DMS79 (cell line): Measurements from ENCODE around the gene CAPN6.

ENCODE experiments used
- DNase-seq: peaks from one replicate; lab custom pipeline; 2025; lab: John Stamatoyannopoulos, UW

CAPN6 gene

DNA sequence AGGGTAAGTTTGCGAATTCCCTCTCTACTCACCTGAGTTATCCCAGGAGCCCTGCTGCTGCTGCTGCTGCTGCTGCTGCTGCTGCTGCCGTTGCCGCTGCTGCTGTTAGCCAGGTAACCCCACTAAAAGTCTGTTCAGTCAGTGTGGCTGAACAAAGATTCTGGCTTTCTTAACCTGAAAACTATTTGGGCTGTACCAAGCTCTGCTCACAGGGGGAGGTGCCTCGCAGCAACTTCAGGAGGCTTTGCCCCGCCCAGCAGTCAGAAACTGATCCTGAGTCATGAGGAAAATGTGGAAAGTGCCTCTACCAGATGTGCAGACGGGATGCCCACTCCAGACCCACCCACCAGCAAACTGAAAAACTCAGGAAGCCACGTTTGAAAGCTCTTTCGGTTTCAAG, at the start of gene CAPN6:
Gene CAPN6 (minus strand): TSS at position 145 of the 400 bp plus-strand sequence. CDS start 6,547 bp downstream, outside the sequence.
- DNase-seq: no peak

GRCh38 chrX:111319451-111319850, 49.2 kb upstream of the CAPN6 start:
- DNase-seq: no peak

- no peak for DNase-seq
Measured at GRCh38 chrX:111318901-111319300, 48.6 kb upstream of the CAPN6 start.

DNA sequence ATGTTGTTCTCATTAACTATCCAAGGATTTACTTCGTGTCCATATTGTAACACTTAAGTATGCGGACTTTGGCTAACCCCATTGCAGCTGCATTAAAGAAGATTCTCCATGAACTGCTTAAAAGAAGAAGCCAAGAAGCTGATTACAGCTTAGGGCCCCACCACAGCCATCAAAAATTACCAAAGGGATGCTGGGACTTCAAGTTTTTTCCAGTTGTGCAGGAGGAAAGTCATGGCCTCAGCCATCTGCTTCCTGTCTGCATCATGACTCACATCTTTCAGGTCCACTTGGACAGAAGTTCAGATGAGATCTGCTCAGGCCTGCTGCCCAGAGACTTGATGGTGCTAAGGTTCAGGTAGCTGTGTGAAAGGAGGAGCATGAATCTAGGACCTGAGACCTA, 38.8 kb upstream of the CAPN6 start:
- no peak for DNase-seq

- no peak for DNase-seq
Measured at GRCh38 chrX:111308039-111308438, 37.8 kb upstream of the CAPN6 start.

- no peak for DNase-seq
Measured at GRCh38 chrX:111302284-111302683, 32.0 kb upstream of the CAPN6 start.

DNA sequence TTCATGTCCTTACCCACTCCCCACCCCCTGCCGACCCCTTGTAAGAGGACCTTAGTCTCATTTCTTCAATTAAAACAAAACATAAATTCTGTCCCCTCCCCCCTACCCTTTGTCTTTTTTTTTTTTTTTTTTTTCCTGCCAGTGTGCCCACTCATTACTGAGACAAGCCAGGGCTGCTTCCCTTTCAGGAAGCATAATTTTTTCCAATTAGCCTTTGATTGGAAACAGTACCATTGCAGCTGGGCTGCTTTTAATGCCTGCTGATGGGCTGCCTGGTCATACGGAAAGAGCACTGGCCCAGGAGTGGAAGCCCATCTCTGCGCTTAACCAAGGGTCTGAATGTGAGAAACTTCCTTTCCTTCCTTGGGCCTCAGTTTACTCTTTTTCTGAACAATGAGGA, 18.6 kb upstream of the CAPN6 start:
- DNase-seq: no peak

DNA sequence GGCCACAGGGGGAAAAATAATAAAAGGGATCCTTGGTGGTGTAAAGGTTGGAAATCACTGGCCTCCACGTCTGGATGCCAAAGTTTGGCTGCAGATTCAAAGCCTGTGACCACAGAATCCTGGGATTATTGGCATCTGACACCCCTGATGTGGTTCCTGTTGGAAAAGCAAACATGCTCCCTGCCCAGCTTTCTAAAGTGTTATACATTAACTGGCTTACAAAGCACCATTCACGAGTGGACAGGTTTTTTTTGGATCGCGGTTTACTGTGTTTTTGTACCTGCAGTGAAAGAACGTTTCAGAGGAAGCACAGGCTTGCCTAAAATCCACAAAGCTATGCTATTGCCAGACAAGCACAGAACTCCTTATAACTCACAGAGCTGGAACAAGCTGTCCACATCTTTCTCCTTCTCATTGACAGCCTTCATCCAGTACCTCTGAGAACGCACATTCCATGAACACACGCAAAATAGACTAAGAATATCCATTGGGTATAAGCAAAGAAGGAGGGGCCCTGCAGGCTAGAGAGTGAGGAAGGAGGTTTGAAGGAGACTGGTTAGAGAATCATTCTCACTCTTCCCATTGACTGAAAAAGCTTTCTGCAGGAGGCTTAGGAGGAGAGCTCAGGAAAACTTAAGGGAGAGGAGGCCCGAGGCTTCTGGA, 14.5 kb upstream of the CAPN6 start:
- DNase-seq: no peak

- no peak for DNase-seq
Measured at GRCh38 chrX:111283446-111283845, 13.2 kb upstream of the CAPN6 start.

- no peak for DNase-seq
Measured at GRCh38 chrX:111282991-111283390, 12.7 kb upstream of the CAPN6 start.

GRCh38 chrX:111282139-111282538, 11.9 kb upstream of the CAPN6 start:
- DNase-seq: no peak

DNA sequence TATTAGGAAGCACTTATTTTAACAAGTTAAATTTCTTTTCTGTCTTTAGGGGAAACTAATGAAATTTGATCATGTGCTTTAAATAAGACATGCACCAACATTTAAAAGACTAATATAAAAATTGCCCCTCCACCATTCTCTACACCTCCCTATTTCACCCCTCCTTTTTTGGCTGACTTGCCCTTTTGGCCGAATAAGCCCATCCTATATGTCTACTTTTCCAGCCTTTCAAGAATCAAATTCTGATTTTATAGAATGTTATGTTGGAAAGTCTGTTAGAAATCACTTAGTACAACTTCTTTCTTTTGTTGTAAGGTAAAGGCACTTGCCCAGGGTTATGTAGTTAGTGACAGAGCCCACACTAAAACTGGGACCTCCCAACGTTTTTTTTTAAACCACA, 1.8 kb downstream of the CAPN6 start:
- no peak for DNase-seq

GRCh38 chrX:111265486-111265885, 4.8 kb downstream of the CAPN6 start:
- DNase-seq: no peak

GRCh38 chrX:111264385-111264784, 5.9 kb downstream of the CAPN6 start:
- DNase-seq: no peak

DNA sequence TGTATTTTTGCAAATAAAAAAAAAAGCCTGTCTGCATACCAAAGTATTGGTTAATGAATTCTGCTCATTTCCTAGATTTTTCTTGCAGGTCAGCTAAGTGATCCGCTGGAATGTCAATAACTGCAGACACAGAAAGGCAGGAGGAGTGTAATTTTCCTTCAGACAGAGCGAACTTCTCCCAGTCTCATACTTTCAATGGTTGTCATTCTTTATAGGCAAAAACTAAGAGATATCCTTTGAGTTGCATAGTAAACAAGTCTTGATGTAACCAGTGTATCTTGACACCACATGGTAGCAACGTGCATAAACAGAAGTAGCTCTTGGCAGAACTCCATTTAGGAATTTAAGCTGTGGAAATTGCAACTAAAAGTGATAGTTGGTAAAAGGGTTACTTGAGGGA, 8.2 kb downstream of the CAPN6 start:
- DNase-seq: no peak

GRCh38 chrX:111260451-111260850, 9.8 kb downstream of the CAPN6 start:
- DNase-seq: no peak

- no peak for DNase-seq
Measured at GRCh38 chrX:111259559-111259958, 10.7 kb downstream of the CAPN6 start.

DNA sequence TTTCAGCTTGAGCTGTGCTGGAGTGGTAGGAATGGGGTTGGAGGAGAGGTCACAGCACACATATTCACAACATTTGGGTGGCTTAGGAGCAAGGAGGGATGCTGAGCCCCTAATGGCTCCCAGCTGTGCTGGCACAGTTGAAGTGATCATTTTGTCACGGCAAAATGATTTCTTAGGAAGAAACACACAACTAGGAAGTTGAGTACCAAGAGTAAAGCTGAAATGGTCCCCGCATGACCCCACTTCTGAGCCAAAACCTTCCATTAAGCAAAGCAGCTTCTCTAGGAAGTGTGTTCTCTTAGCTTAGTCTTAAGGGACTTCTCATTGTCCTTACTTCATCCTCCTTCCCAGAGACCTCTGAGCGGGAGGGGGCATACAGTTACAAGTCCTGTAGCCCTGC, 12.6 kb downstream of the CAPN6 start:
- DNase-seq: peak; percentile 21

DNA sequence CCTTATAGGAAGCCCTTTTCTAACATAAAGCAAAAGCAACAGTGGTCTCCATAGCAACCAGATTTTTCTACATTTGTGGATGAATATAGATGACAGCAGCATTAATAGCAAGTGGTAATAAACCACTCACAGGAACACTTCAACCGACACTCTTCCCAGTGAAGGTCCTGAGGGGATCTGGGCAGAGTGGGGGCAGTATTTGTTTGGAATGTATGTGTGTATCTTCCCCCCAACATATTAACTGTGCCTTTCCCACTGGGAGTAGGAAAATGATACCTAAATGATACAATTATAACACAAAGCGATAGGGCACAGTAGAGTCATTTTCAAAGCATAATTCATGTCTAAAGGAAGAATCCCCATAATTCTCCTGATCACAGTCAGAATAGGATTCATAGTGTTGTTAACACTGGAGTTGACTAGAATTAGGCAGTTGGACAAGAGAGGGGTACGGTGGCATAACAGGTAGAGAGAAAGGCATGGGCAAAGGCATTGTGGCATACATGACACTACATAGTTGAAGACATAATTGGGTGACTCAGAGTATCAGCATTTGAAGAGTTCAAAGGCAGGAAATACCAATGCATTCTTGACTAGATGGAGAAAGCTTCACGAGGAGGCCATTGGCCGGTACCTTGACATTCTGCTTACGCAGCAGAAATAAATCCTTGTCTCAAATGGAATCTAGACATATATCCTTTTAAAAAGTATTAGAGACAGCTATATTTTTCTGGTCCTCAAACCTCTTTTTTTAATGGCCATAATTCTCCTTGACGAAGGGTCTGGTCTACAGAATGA, 15.2 kb downstream of the CAPN6 start:
- DNase-seq: no peak

DNA sequence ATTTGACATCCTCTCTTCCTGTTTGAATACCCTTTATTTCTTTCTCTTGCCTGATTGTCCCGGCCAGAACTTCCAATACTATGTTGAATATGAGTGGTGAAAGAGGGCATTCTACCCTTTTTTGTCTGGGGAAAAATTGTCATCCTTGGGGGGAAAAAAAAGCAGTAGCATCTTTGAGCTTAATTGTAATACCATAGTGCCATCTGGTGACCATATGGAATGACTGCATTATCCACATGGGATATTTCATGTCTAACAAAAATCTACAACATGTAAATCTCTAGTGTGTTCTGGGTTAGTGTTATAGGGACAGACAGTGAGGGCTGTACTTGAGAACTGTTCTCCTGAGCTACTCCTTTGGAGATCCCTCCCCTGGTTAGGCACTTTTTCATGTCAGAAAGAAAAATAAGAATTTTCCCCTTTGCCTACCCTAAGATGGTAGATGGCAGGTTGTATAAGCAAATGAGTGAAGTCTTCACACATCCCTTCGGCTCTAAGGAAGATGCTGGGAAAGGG, 26.0 kb downstream of the CAPN6 start:
- DNase-seq: no peak

DNA sequence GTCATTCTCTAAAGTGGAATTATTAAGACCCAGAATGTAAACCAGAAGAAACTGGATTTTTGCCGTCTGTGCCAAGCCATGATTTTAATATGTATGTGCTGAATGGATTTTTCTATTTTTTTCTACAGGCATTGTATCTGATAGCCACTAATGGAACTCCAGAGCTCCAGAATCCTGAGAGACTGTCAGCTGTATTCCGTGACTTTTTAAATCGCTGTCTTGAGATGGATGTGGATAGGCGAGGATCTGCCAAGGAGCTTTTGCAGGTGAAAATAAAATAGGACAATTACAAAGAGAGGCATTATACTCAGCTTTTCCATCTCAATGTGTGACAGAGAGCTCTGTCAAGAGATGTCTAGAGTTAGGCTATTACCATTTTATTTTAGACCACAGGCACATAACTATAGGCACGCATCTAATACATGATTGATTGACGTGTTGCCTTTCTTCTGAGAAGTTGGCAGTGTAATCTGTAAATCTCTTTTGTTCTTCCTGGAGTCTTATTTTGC, 53.9 kb downstream of the CAPN6 start:
- DNase-seq: no peak

- no peak for DNase-seq
Measured at GRCh38 chrX:111207851-111208250, 62.4 kb downstream of the CAPN6 start.

GRCh38 chrX:111200327-111200726, 70.0 kb downstream of the CAPN6 start:
- DNase-seq: no peak
